ENCODE results near the gene DNAL1.
"Not testable (repeated sequence)": the region's sequence is repeated elsewhere in the genome, so short reads cannot be mapped to it uniquely, and the experiment has no call there.

Gene DNAL1

GRCh38 chr14:73640796-73641365 lies 3.9 kb upstream of the DNAL1 start:
- no peak for DNase-seq

- peak; percentile 29 for DNase-seq
These were observed 443 bp downstream of the DNAL1 start for GRCh38 chr14:73645248-73645610.

GRCh38 chr14:73651005-73651404 lies 6.2 kb downstream of the DNAL1 start:
- no peak for DNase-seq

- DNase-seq = no peak
These were observed 11.1 kb downstream of the DNAL1 start for GRCh38 chr14:73655851-73656250.

GRCh38 chr14:73659202-73659601 lies 14.4 kb downstream of the DNAL1 start:
- not testable (repeated sequence) for DNase-seq

GRCh38 chr14:73660511-73660910 lies 15.7 kb downstream of the DNAL1 start:
- DNase-seq = peak; percentile 44

- DNase-seq = no peak
These were observed 17.1 kb downstream of the DNAL1 start for GRCh38 chr14:73661872-73662271.

- peak; percentile 41 for DNase-seq
These were observed 17.7 kb downstream of the DNAL1 start for GRCh38 chr14:73662487-73662943.

GRCh38 chr14:73663548-73664212 lies 18.9 kb downstream of the DNAL1 start:
- DNase-seq = no peak

GRCh38 chr14:73665130-73665529 lies 20.3 kb downstream of the DNAL1 start:
- DNase-seq = no peak

GRCh38 chr14:73666583-73666982 lies 21.8 kb downstream of the DNAL1 start:
- no peak for DNase-seq

- DNase-seq = no peak
These were observed 23.1 kb downstream of the DNAL1 start for GRCh38 chr14:73667854-73668253.

- DNase-seq = no peak
These were observed 30.2 kb downstream of the DNAL1 start for GRCh38 chr14:73674986-73675385.

- no peak for DNase-seq
These were observed 33.9 kb downstream of the DNAL1 start for GRCh38 chr14:73678698-73679097.

- DNase-seq = no peak
These were observed 36.0 kb downstream of the DNAL1 start for GRCh38 chr14:73680821-73681220.

- no peak for DNase-seq
These were observed 39.8 kb downstream of the DNAL1 start for GRCh38 chr14:73684627-73685026.

GRCh38 chr14:73685328-73685727 lies 40.5 kb downstream of the DNAL1 start:
- no peak for DNase-seq

GRCh38 chr14:73686901-73687300 lies 42.1 kb downstream of the DNAL1 start:
- no peak for DNase-seq

- no peak for DNase-seq
These were observed 49.3 kb downstream of the DNAL1 start for GRCh38 chr14:73694083-73694482.

GRCh38 chr14:73695082-73695481 lies 50.3 kb downstream of the DNAL1 start:
- DNase-seq = no peak

- no peak for DNase-seq
These were observed 51.2 kb downstream of the DNAL1 start for GRCh38 chr14:73695997-73696396.

- DNase-seq = no peak
These were observed 51.9 kb downstream of the DNAL1 start for GRCh38 chr14:73696466-73697400.

GRCh38 chr14:73700325-73700724 lies 55.5 kb downstream of the DNAL1 start:
- no peak for DNase-seq

- not testable (repeated sequence) for DNase-seq
These were observed 63.3 kb downstream of the DNAL1 start for GRCh38 chr14:73708076-73708475.
